ENCODE data around the gene TRDN. TPM values are rescaled to one million over a fixed set of nuclear protein-coding genes. Genes with fewer than 3 reads are reported as not detected.

TRDN gene
- total RNA-seq, 3 donors from 2014 or later: 0.96 TPM; not detected in 2

GRCh38 chr6:123524781-123525180, 112.0 kb downstream of the TRDN start:
- H3K36me3 ChIP-seq: no peaks in the 10 kb centered on the region
- no peak overlapping the region for H3K27ac ChIP-seq
- TF ChIP-seq CTCF (IDR thresholded peaks at IDR 0.05) (no peak), POLR2AphosphoS5 (IDR thresholded peaks at IDR 0.05) (no peak), POLR2A (IDR thresholded peaks at IDR 0.05) (no peak)
- H3K4me1 ChIP-seq: no peaks in the 10 kb centered on the region
- DNase-seq (ENCODE audit: low spot score in 2 of 2): no peak
- H3K27me3 ChIP-seq: no peaks in the 10 kb centered on the region
- H3K9me3 ChIP-seq: no peaks in the 10 kb centered on the region
- H3K4me3 ChIP-seq: no peak overlapping the region
- intact Hi-C loops (cut with DNase I; ENCODE audit: low total_unique reads): no loop called here

GRCh38 chr6:123520217-123520616, 116.5 kb downstream of the TRDN start:
- no peak overlapping the region for H3K27ac ChIP-seq
- no peaks in the 10 kb centered on the region for H3K9me3 ChIP-seq
- intact Hi-C loops (cut with DNase I; ENCODE audit: low total_unique reads): no loop called here
- H3K4me1 ChIP-seq: no peaks in the 10 kb centered on the region
- no peaks in the 10 kb centered on the region for H3K27me3 ChIP-seq
- TF ChIP-seq POLR2AphosphoS5 (IDR thresholded peaks at IDR 0.05) (no peak), CTCF (IDR thresholded peaks at IDR 0.05) (no peak), POLR2A (IDR thresholded peaks at IDR 0.05) (no peak)
- H3K36me3 ChIP-seq: no peaks in the 10 kb centered on the region
- DNase-seq (ENCODE audit: low spot score in 2 of 2): no peak
- no peak overlapping the region for H3K4me3 ChIP-seq

GRCh38 chr6:123519189-123519505, 117.6 kb downstream of the TRDN start:
- Histone ChIP-seq H3K36me3 (no peaks in the 10 kb centered on the region), H3K27me3 (no peaks in the 10 kb centered on the region), H3K4me3 (no peak overlapping the region), H3K27ac (no peak overlapping the region), H3K9me3 (no peaks in the 10 kb centered on the region), H3K4me1 (no peaks in the 10 kb centered on the region)
- intact Hi-C loops (cut with DNase I; ENCODE audit: low total_unique reads): no loop called here
- DNase-seq (ENCODE audit: low spot score in 2 of 2): no peak
- TF ChIP-seq POLR2A (IDR thresholded peaks at IDR 0.05) (no peak), POLR2AphosphoS5 (IDR thresholded peaks at IDR 0.05) (no peak), CTCF (IDR thresholded peaks at IDR 0.05) (no peak)

GRCh38 chr6:123518441-123519188, 118.1 kb downstream of the TRDN start:
- no peak for TF ChIP-seq POLR2AphosphoS5 (IDR thresholded peaks at IDR 0.05)
- Histone ChIP-seq H3K4me3 (no peak overlapping the region), H3K27ac (no peak overlapping the region), H3K4me1 (no peaks in the 10 kb centered on the region), H3K36me3 (no peaks in the 10 kb centered on the region), H3K27me3 (no peaks in the 10 kb centered on the region), H3K9me3 (no peaks in the 10 kb centered on the region)
- no peak for DNase-seq (ENCODE audit: low spot score in 2 of 2)
- intact Hi-C loops (cut with DNase I; ENCODE audit: low total_unique reads): no loop called here

GRCh38 chr6:123515715-123516114, 121.0 kb downstream of the TRDN start:
- no peak for TF ChIP-seq POLR2A (IDR thresholded peaks at IDR 0.05)
- TF ChIP-seq CTCF (IDR thresholded peaks at IDR 0.05): no peak
- TF ChIP-seq POLR2AphosphoS5 (IDR thresholded peaks at IDR 0.05): no peak
- Histone ChIP-seq H3K4me3 (no peak overlapping the region), H3K9me3 (no peaks in the 10 kb centered on the region)

More at GRCh38 chr6:123515715-123516114, 121.0 kb downstream of the TRDN start:
- no peak for DNase-seq (ENCODE audit: low spot score in 2 of 2)
- Histone ChIP-seq H3K27me3 (no peaks in the 10 kb centered on the region), H3K27ac (no peak overlapping the region), H3K4me1 (no peaks in the 10 kb centered on the region), H3K36me3 (no peaks in the 10 kb centered on the region)
- intact Hi-C loops (cut with DNase I; ENCODE audit: low total_unique reads): no loop called here

Measured in breast epithelium (tissue), 4 donors.